ENCODE measurements around the gene DLGAP1.

Gene DLGAP1

DNA sequence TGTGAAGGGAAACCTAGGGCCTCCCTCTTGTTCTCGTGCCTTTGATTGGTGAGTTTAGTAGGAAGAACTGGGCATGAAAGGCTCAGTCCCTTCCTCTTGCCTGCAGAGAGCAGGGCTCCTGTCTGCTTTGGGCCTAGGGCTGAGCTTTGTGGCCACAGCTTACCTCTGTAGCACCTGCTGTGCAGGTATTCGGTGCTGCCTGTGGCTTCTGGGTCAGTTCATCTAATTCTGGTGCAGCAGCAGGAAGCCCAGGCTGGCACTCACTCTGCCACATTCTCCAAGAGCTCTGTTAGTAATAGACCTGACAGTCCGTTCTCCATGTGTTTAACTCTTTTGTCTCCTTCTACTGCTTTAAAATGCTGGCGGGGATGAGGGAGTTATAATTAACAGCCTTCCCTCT, 96.5 kb downstream of the DLGAP1 start (continued):
- no peak for TF ChIP-seq KLF10 (tag by site-specific recombination; IDR thresholded peaks at IDR 0.05)
- TF ChIP-seq ZNF623 (tag by site-specific recombination; IDR thresholded peaks at IDR 0.05): no peak
- TF ChIP-seq ZNF114 (tag by site-specific recombination; IDR thresholded peaks at IDR 0.05): no peak
- TF ChIP-seq ZNF626 (tag by site-specific recombination; IDR thresholded peaks at IDR 0.05): no peak
- TF ChIP-seq, protein P1, sequence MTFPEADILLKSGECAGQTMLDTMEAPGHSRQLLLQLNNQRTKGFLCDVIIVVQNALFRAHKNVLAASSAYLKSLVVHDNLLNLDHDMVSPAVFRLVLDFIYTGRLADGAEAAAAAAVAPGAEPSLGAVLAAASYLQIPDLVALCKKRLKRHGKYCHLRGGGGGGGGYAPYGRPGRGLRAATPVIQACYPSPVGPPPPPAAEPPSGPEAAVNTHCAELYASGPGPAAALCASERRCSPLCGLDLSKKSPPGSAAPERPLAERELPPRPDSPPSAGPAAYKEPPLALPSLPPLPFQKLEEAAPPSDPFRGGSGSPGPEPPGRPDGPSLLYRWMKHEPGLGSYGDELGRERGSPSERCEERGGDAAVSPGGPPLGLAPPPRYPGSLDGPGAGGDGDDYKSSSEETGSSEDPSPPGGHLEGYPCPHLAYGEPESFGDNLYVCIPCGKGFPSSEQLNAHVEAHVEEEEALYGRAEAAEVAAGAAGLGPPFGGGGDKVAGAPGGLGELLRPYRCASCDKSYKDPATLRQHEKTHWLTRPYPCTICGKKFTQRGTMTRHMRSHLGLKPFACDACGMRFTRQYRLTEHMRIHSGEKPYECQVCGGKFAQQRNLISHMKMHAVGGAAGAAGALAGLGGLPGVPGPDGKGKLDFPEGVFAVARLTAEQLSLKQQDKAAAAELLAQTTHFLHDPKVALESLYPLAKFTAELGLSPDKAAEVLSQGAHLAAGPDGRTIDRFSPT (tag by site-specific recombination; IDR thresholded peaks at IDR 0.05): no peak
- TF ChIP-seq ZNF214 (tag by site-specific recombination; IDR thresholded peaks at IDR 0.05; ENCODE audit: borderline replicate concordance): no peak
- TF ChIP-seq ZNF777 (tag by site-specific recombination; IDR thresholded peaks at IDR 0.05; ENCODE audit: borderline replicate concordance): no peak
- TF ChIP-seq MYNN (tag by site-specific recombination; IDR thresholded peaks at IDR 0.05; ENCODE audit: borderline replicate concordance): no peak

DNA sequence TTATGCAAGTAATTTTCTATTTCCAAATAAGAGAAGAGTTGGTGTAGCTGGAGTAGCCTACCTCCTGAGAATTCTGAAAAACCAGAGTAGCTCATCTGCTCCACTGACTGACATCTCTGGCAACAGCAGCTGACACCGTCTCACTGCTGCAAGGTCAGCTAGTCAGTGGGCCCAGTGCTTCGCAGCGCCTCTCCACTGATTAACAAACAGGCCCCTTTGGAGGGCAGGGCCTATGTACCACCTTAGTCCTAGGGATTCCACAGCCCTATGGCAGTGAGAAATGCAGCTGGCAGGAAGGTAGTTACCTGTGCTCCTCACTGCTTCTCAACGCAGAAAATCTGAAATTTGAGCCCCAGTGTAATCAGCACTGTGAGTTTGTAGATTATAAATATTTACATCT, 97.5 kb downstream of the DLGAP1 start:
- H3K4me1 ChIP-seq (ENCODE audit: control insufficient read depth, insufficient read depth, low read length): no peaks in the 10 kb centered on the region
- no peak overlapping the region for H3K27ac ChIP-seq (ENCODE audit: extremely low read depth, low read depth, low read length)
- ChIA-PET POLR2A (no interaction called here), CTCF (no interaction called here)
- TF ChIP-seq ZNF544 (tag by site-specific recombination; IDR thresholded peaks at IDR 0.05): no peak
- TF ChIP-seq ZNF324 (tag by site-specific recombination; IDR thresholded peaks at IDR 0.05): no peak
- no peak for TF ChIP-seq ZNF510 (tag by site-specific recombination; IDR thresholded peaks at IDR 0.05; ENCODE audit: insufficient replicate concordance)
- no peak for TF ChIP-seq ZNF350 (tag by site-specific recombination; IDR thresholded peaks at IDR 0.05)
- no peak for TF ChIP-seq ZNF549 (tag by site-specific recombination; IDR thresholded peaks at IDR 0.05)
- TF ChIP-seq, protein P2, sequence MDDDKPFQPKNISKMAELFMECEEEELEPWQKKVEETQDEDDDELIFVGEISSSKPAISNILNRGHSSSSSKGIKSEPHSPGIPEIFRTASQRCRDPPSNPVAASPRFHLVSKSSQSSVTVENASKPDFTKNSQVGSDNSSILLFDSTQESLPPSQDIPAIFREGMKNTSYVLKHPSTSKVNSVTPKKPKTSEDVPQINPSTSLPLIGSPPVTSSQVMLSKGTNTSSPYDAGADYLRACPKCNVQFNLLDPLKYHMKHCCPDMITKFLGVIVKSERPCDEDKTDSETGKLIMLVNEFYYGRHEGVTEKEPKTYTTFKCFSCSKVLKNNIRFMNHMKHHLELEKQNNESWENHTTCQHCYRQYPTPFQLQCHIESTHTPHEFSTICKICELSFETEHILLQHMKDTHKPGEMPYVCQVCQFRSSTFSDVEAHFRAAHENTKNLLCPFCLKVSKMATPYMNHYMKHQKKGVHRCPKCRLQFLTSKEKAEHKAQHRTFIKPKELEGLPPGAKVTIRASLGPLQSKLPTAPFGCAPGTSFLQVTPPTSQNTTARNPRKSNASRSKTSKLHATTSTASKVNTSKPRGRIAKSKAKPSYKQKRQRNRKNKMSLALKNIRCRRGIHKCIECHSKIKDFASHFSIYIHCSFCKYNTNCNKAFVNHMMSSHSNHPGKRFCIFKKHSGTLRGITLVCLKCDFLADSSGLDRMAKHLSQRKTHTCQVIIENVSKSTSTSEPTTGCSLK (tag by site-specific recombination; IDR thresholded peaks at IDR 0.05): no peak
- no peak for TF ChIP-seq ZNF416 (tag by site-specific recombination; IDR thresholded peaks at IDR 0.05)
- TF ChIP-seq ZNF521 (tag by site-specific recombination; IDR thresholded peaks at IDR 0.05): no peak
- no peak for TF ChIP-seq ZNF610 (tag by site-specific recombination; IDR thresholded peaks at IDR 0.05; ENCODE audit: borderline replicate concordance)
- TF ChIP-seq ZBTB1 (tag by site-specific recombination; IDR thresholded peaks at IDR 0.05): no peak
- no peak for TF ChIP-seq ZNF571 (tag by site-specific recombination; IDR thresholded peaks at IDR 0.05)
- TF ChIP-seq ZNF529 (tag by site-specific recombination; IDR thresholded peaks at IDR 0.05; ENCODE audit: insufficient replicate concordance): no peak
- TF ChIP-seq, protein P3, sequence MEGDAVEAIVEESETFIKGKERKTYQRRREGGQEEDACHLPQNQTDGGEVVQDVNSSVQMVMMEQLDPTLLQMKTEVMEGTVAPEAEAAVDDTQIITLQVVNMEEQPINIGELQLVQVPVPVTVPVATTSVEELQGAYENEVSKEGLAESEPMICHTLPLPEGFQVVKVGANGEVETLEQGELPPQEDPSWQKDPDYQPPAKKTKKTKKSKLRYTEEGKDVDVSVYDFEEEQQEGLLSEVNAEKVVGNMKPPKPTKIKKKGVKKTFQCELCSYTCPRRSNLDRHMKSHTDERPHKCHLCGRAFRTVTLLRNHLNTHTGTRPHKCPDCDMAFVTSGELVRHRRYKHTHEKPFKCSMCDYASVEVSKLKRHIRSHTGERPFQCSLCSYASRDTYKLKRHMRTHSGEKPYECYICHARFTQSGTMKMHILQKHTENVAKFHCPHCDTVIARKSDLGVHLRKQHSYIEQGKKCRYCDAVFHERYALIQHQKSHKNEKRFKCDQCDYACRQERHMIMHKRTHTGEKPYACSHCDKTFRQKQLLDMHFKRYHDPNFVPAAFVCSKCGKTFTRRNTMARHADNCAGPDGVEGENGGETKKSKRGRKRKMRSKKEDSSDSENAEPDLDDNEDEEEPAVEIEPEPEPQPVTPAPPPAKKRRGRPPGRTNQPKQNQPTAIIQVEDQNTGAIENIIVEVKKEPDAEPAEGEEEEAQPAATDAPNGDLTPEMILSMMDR (tag by site-specific recombination; IDR thresholded peaks at IDR 0.05): no peak
- TF ChIP-seq ZNF629 (tag by site-specific recombination; IDR thresholded peaks at IDR 0.05): no peak
- no peak for TF ChIP-seq TRIM28 (IDR thresholded peaks at IDR 0.05; ENCODE audit: borderline replicate concordance, low read length)
- no peak for TF ChIP-seq ZSCAN30 (tag by site-specific recombination; IDR thresholded peaks at IDR 0.05)
- TF ChIP-seq, protein P4, sequence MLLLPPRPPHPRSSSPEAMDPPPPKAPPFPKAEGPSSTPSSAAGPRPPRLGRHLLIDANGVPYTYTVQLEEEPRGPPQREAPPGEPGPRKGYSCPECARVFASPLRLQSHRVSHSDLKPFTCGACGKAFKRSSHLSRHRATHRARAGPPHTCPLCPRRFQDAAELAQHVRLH (tag by site-specific recombination; IDR thresholded peaks at IDR 0.05): no peak
- no peak for TF ChIP-seq ZNF112 (tag by site-specific recombination; IDR thresholded peaks at IDR 0.05)
- TF ChIP-seq MEIS1 (CRISPR knock-in tag; IDR thresholded peaks at IDR 0.05; ENCODE audit: borderline replicate concordance): no peak
- H3K9me3 ChIP-seq (ENCODE audit: control insufficient read depth, insufficient read depth, low read depth, low read length): no peaks in the 10 kb centered on the region
- no peak overlapping the region for H3K4me3 ChIP-seq (ENCODE audit: low read depth, low read length)
- H3K36me3 ChIP-seq (ENCODE audit: control insufficient read depth in 2 of 2, insufficient read depth in 1 of 2, low read length in 2 of 2): no peaks in the 10 kb centered on the region
